SK-N-SH (cell line): ENCODE results near the gene FGD2. TPM values are rescaled to one million over a fixed set of nuclear protein-coding genes. Genes with fewer than 3 reads are reported as not detected.

Experiments
- CTCF ChIA-PET: fragments of 300-600, 350-600 bp; formaldehyde crosslinking; extraction: SDS; loops from one replicate; lab custom pipeline; 2021; lab: Yijun Ruan, JAX
- POLR2A ChIA-PET: fragments of 350-600 bp; sonication (Branson Sonifier 250); formaldehyde crosslinking; extraction: SDS; loops from one replicate; lab custom pipeline; 2020; ENCODE audit warnings: antibody characterized with exemption, inconsistent platforms; lab: Yijun Ruan, JAX
- DNase-seq: peaks from one replicate; pipeline ENCODE4 v3.0.0; 2012
- H2AFZ ChIP-seq: fragments of 200-600 bp; sonication (generic); 2 replicates; pipeline ENCODE4 v1.8.1; 2016; ENCODE audit warnings: antibody characterized with exemption, mild to moderate bottlenecking, low read depth
- H3F3A ChIP-seq: fragments of 200-600 bp; sonication (generic); replicated peaks from 2 replicates; pipeline ENCODE3; 2016; ENCODE audit warnings: antibody characterized with exemption, mild to moderate bottlenecking; ENCODE audit not compliant: insufficient read depth
- H3K27ac ChIP-seq, 2 experiments: fragments of 200-500 bp in 1 of 2; fragments of 200-600 bp in 1 of 2; sonication (Bioruptor generic) in 1 of 2; sonication (generic), shearing (Covaris generic) in 1 of 2; 2 replicates each; pipeline versions ENCODE4 v1.5.1 to v1.6.1; 2014 to 2016; ENCODE audit warnings: low read depth in 2 of 2, inconsistent platforms in 1 of 2, low read length in 1 of 2, mild to moderate bottlenecking in 1 of 2, mixed read lengths in 1 of 2
- H3K27me3 ChIP-seq: fragments of 200-600 bp; sonication (generic), shearing (Covaris generic); 2 replicates; pipeline ENCODE4 v1.6.1; 2016; ENCODE audit warnings: mixed run types; ENCODE audit not compliant: insufficient read depth
- H3K36me3 ChIP-seq, 2 experiments: fragments of 200-500 bp in 1 of 2; fragments of 200-600 bp in 1 of 2; sonication (Bioruptor generic) in 1 of 2; sonication (generic) in 1 of 2; replicated peaks in 1 of 2; 2 replicates each; pipeline versions ENCODE3 to v1.5.1; 2014 to 2016; ENCODE audit warnings: low read length in 1 of 2, mild to moderate bottlenecking in 1 of 2; ENCODE audit not compliant: insufficient read depth in 2 of 2, control insufficient read depth in 1 of 2
- H3K4me1 ChIP-seq, 2 experiments: fragments of 200-500 bp in 1 of 2; fragments of 200-600 bp in 1 of 2; sonication (Bioruptor generic) in 1 of 2; sonication (generic), shearing (Covaris generic) in 1 of 2; 2 replicates each; pipeline versions ENCODE4 v1.5.1 to v1.6.1; 2014 to 2016; ENCODE audit warnings: low read depth in 1 of 2, low read length in 1 of 2, mixed run types in 1 of 2; ENCODE audit not compliant: insufficient read depth in 2 of 2, control insufficient read depth in 1 of 2
- H3K4me2 ChIP-seq: fragments of 200-600 bp; sonication (generic), shearing (Covaris generic); 2 replicates; pipeline ENCODE4 v1.6.1; 2017; ENCODE audit warnings: mixed run types
- H3K4me3 ChIP-seq, 2 experiments: fragments of 200-500 bp in 1 of 2; fragments of 200-600 bp in 1 of 2; sonication (Bioruptor generic) in 1 of 2; sonication (generic), shearing (Covaris generic) in 1 of 2; 2 replicates each; pipeline versions ENCODE4 v1.5.1 to v1.8.1; 2014 to 2016; ENCODE audit warnings: low read depth in 2 of 2, inconsistent platforms in 1 of 2, low read length in 1 of 2, mild to moderate bottlenecking in 1 of 2, mixed read lengths in 1 of 2, moderate library complexity in 1 of 2
- H3K79me2 ChIP-seq: fragments of 200-600 bp; sonication (generic); 2 replicates; pipeline ENCODE4 v1.8.1; 2017; ENCODE audit warnings: mild to moderate bottlenecking; ENCODE audit not compliant: insufficient read depth
- H3K9ac ChIP-seq: fragments of 200-600 bp; sonication (generic); 2 replicates; pipeline ENCODE4 v1.6.1; 2017; ENCODE audit warnings: mixed run types
- H3K9me2 ChIP-seq: fragments of 200-600 bp; sonication (generic); 2 replicates; pipeline ENCODE4 v1.6.1; 2017; ENCODE audit warnings: mixed run types
- H3K9me3 ChIP-seq: fragments of 200-600 bp; sonication (generic); 2 replicates; pipeline ENCODE4 v1.6.1; 2017; ENCODE audit warnings: mixed run types, mild to moderate bottlenecking, moderate library complexity
- H4K20me1 ChIP-seq: fragments of 200-600 bp; sonication (generic); 2 replicates; pipeline ENCODE4 v1.6.1; 2017; ENCODE audit warnings: mild to moderate bottlenecking, mixed run types; ENCODE audit not compliant: insufficient read depth
- ELF1 ChIP-seq: IDR thresholded peaks from 2 replicates; pipeline ENCODE4 v1.4.0; 2012
- EZH2phosphoT487 ChIP-seq: fragments of 200-600 bp; sonication (generic); IDR thresholded peaks from 2 replicates; pipeline ENCODE4 v1.6.1; 2017; ENCODE audit warnings: low read depth, mixed run types, mild to moderate bottlenecking, antibody characterized with exemption, moderate library complexity, borderline replicate concordance
- FOSL2 ChIP-seq: IDR thresholded peaks from 2 replicates; pipeline ENCODE4 v1.4.0; 2012; ENCODE audit warnings: low read depth, mild to moderate bottlenecking, moderate library complexity, borderline replicate concordance
- MAX ChIP-seq: IDR thresholded peaks from 2 replicates; pipeline ENCODE4 v1.4.0; 2012; ENCODE audit warnings: low read depth
- MEF2A ChIP-seq: IDR thresholded peaks from 2 replicates; pipeline ENCODE4 v1.4.0; 2012; ENCODE audit warnings: low read depth, borderline replicate concordance
- MXI1 ChIP-seq: IDR thresholded peaks from 2 replicates; pipeline ENCODE4 v1.6.1; 2012; ENCODE audit warnings: mild to moderate bottlenecking, low read depth, low read length, improper control_type of control experiment
- NFIC ChIP-seq: IDR thresholded peaks from 2 replicates; pipeline ENCODE4 v1.4.0; 2012; ENCODE audit warnings: borderline replicate concordance
- NRF1 ChIP-seq: IDR thresholded peaks from 2 replicates; pipeline ENCODE4 v1.6.1; 2012; ENCODE audit warnings: low read depth, mild to moderate bottlenecking, low read length
- PBX3 ChIP-seq: IDR thresholded peaks from 2 replicates; pipeline ENCODE4; 2012
- POLR2AphosphoS5 ChIP-seq: IDR thresholded peaks from 2 replicates; pipeline ENCODE4 v1.6.1; 2012; ENCODE audit warnings: low read depth, low read length
- RCOR1 ChIP-seq: fragments of 150-350 bp; IDR thresholded peaks from 2 replicates; pipeline ENCODE4 v1.6.1; 2017; ENCODE audit warnings: antibody characterized with exemption, low read length
- REST ChIP-seq: IDR thresholded peaks from 2 replicates; pipeline ENCODE4 v1.6.1; 2012; ENCODE audit warnings: mild to moderate bottlenecking, low read depth, low read length, moderate library complexity
- RXRA ChIP-seq: IDR thresholded peaks from 2 replicates; pipeline ENCODE4 v1.4.0; 2012; ENCODE audit warnings: low read depth, mild to moderate bottlenecking, borderline replicate concordance
- SIN3A ChIP-seq: IDR thresholded peaks from 2 replicates; pipeline ENCODE4 v1.6.1; 2012; ENCODE audit warnings: low read depth, mild to moderate bottlenecking, low read length, moderate library complexity, borderline replicate concordance
- SMC3 ChIP-seq: IDR thresholded peaks from 2 replicates; pipeline ENCODE4 v1.6.1; 2012; ENCODE audit warnings: low read depth, low read length, improper control_type of control experiment
- TAF1 ChIP-seq: IDR thresholded peaks from 2 replicates; pipeline ENCODE4 v1.6.1; 2012; ENCODE audit warnings: low read depth, mild to moderate bottlenecking, low read length, moderate library complexity, borderline replicate concordance
- TEAD4 ChIP-seq: IDR thresholded peaks from 2 replicates; pipeline ENCODE4 v1.4.0; 2012; ENCODE audit warnings: mild to moderate bottlenecking, borderline replicate concordance; ENCODE audit not compliant: insufficient read depth
- USF1 ChIP-seq: IDR thresholded peaks from 2 replicates; pipeline ENCODE4 v1.4.0; 2012; ENCODE audit warnings: low read depth, borderline replicate concordance
- USF2 ChIP-seq: fragments of 150-350 bp; IDR thresholded peaks from 2 replicates; pipeline ENCODE4 v1.6.1; 2017; ENCODE audit warnings: antibody characterized with exemption, low read length, low read depth, borderline replicate concordance
- YY1 ChIP-seq: IDR thresholded peaks from 2 replicates; pipeline ENCODE4 v1.4.0; 2012; ENCODE audit warnings: low read depth, mild to moderate bottlenecking
- WGBS: methylation state at CpG from one replicate; pipeline ENCODE4 v1.1.6; 2017; ENCODE audit warnings: low lambda C conversion rate; 5-methylcytosine and 5-hydroxymethylcytosine counted together
- polyA plus RNA-seq, 3 experiments: library from polyadenylated mRNA; depleted of rRNA; stranded (reverse); fragments of >200 nt; gene quantifications; 2 replicates each; pipeline ENCODE4 v1.2.3, GENCODE V29; 2012

Gene FGD2
- polyA plus RNA-seq, 1 of the 3 experiments (the other 2 are of a cell fraction): not detected

- H3K79me2 ChIP-seq: no peaks in the 10 kb centered on the region
- no peak for DNase-seq
- no peak overlapping the region for H3K27ac ChIP-seq
- no peak overlapping the region for H3K9ac ChIP-seq
- H4K20me1 ChIP-seq: peaks cover 6% of the 10 kb centered on the region; the same call in 1 of the 2 replicates
- H3K9me2 ChIP-seq: no peaks in the 10 kb centered on the region
- no peak overlapping the region for H3K4me2 ChIP-seq
- H3K9me3 ChIP-seq: no peaks in the 10 kb centered on the region
- H3K27me3 ChIP-seq: no peaks in the 10 kb centered on the region
- TF ChIP-seq NRF1 (no peak), YY1 (no peak), NFIC (no peak), MAX (no peak), EZH2phosphoT487 (no peak), TEAD4 (no peak), MXI1 (no peak), SIN3A (no peak), USF2 (no peak)
- H2AFZ ChIP-seq: no peak overlapping the region
- H3F3A ChIP-seq: peaks cover 20% of the 10 kb centered on the region
- 91% methylated on average over 4 of the region's 4 CpGs for WGBS
- H3K4me3 ChIP-seq: no peak overlapping the region
- H3K4me1 ChIP-seq: peaks cover 3 to 14% of the 10 kb centered on the region in 2 experiments; a peak in 1 of 4 replicates
- POLR2A ChIA-PET: no interaction called here
- CTCF ChIA-PET: interaction anchor here (0.7 to 1.6 kb wide), 5 partner anchors 13 to 64 kb away, joined by 3 to 4 read pairs (median 3); no protein-coding TSS in a partner anchor
- H3K36me3 ChIP-seq: peaks cover 11 to 31% of the 10 kb centered on the region in 2 experiments
Measured at GRCh38 chr6:36964908-36965307, 40.5 kb upstream of the FGD2 start.

DNA sequence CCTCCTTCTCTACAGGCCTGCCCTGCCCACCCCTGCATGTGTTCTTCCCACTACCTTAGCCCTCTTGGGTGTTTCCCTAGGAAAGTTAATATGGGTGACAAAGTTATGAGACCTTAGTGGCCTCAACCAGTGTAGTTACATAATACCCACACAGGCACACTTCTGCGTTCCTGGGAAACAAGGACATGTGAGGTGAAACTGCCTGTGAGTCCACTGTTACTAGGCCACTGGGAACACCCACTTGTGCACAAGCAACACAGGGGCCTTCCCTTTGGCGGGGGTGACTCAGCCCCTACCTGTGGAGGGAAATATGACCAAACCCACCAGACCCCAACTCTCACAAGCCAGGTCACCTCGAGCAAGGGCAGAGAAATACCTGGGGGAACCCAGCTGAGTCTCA lies 38.2 kb upstream of the FGD2 start:
- no peak for DNase-seq
- no peak overlapping the region for H3K9ac ChIP-seq
- H3K9me2 ChIP-seq: no peaks in the 10 kb centered on the region
- H3K4me2 ChIP-seq: no peak overlapping the region
- no peak overlapping the region for H3K4me3 ChIP-seq
- peaks cover 6% of the 10 kb centered on the region; the same call in 1 of the 2 replicates for H4K20me1 ChIP-seq
- no peak for TF ChIP-seq NFIC
- TF ChIP-seq PBX3: no peak
- no peak for TF ChIP-seq TEAD4
- no peak for TF ChIP-seq MEF2A
- no peak for TF ChIP-seq POLR2AphosphoS5
- TF ChIP-seq FOSL2: no peak
- TF ChIP-seq RXRA: no peak
- TF ChIP-seq SMC3: no peak
- TF ChIP-seq ELF1: no peak
- no peak for TF ChIP-seq REST
- no peak for TF ChIP-seq NRF1
- TF ChIP-seq TAF1: no peak
- no peak for TF ChIP-seq RCOR1
- TF ChIP-seq USF1: no peak
- no peak for TF ChIP-seq SIN3A
- no peaks in the 10 kb centered on the region for H3K79me2 ChIP-seq
- H3K27me3 ChIP-seq: no peaks in the 10 kb centered on the region
- H2AFZ ChIP-seq: no peak overlapping the region
- H3K9me3 ChIP-seq: no peaks in the 10 kb centered on the region
- H3K36me3 ChIP-seq: peaks cover 21 to 55% of the 10 kb centered on the region in 2 experiments
- ChIA-PET POLR2A (no interaction called here), CTCF (interaction anchor here (4.3 kb wide), 1 partner anchor 50 kb away, joined by 13 read pairs; no protein-coding TSS in a partner anchor)
- H3F3A ChIP-seq: peaks cover 16% of the 10 kb centered on the region
- no peak overlapping the region for H3K27ac ChIP-seq
- H3K4me1 ChIP-seq: peaks cover 3 to 12% of the 10 kb centered on the region in 2 experiments; a peak in 1 of 4 replicates
- WGBS: 100% methylated on average over 1 of the region's 3 CpGs
